ENCODE measurements around the gene ATP2B2.
A peak's percentile ranks its signal among the peaks of the same experiment; 100 is the strongest.

The ATP2B2 gene

GRCh38 chr3:10511809-10512494 is 6.6 kb upstream of the ATP2B2 start:
- peak; percentile 80 for FAIRE-seq
- 0 out of 2 replicates have a peak, but pooled peaks have one; percentile 10 for TF ChIP-seq POLR2A (IDR thresholded peaks at IDR 0.05; ENCODE audit: low read depth, low read length)
- DNase-seq (ENCODE audit: insufficient read length, low spot score) = peak; percentile 90

GRCh38 chr3:10510743-10511432 is 5.5 kb upstream of the ATP2B2 start:
- no peak for FAIRE-seq
- no peak for DNase-seq (ENCODE audit: insufficient read length, low spot score)
- TF ChIP-seq POLR2A (IDR thresholded peaks at IDR 0.05; ENCODE audit: low read depth, low read length) = no peak

GRCh38 chr3:10510086-10510742 is 4.8 kb upstream of the ATP2B2 start:
- TF ChIP-seq POLR2A (IDR thresholded peaks at IDR 0.05; ENCODE audit: low read depth, low read length) = no peak
- DNase-seq (ENCODE audit: insufficient read length, low spot score) = no peak
- FAIRE-seq = no peak

GRCh38 chr3:10509325-10509724 is 3.9 kb upstream of the ATP2B2 start:
- DNase-seq (ENCODE audit: insufficient read length, low spot score) (no peak), FAIRE-seq (no peak)
- no peak for TF ChIP-seq POLR2A (IDR thresholded peaks at IDR 0.05; ENCODE audit: low read depth, low read length)

GRCh38 chr3:10508619-10509260 is 3.4 kb upstream of the ATP2B2 start:
- DNase-seq (ENCODE audit: insufficient read length, low spot score) (no peak), FAIRE-seq (no peak)
- TF ChIP-seq POLR2A (IDR thresholded peaks at IDR 0.05; ENCODE audit: low read depth, low read length) = no peak

GRCh38 chr3:10508235-10508618 is 2.8 kb upstream of the ATP2B2 start:
- FAIRE-seq = no peak
- TF ChIP-seq POLR2A (IDR thresholded peaks at IDR 0.05; ENCODE audit: low read depth, low read length) = no peak
- no peak for DNase-seq (ENCODE audit: insufficient read length, low spot score)

GRCh38 chr3:10507331-10507730 is 1.9 kb upstream of the ATP2B2 start:
- no peak for FAIRE-seq
- DNase-seq (ENCODE audit: insufficient read length, low spot score) = no peak
- TF ChIP-seq POLR2A (IDR thresholded peaks at IDR 0.05; ENCODE audit: low read depth, low read length) = no peak

- DNase-seq (ENCODE audit: insufficient read length, low spot score) = no peak
- no peak for FAIRE-seq
- TF ChIP-seq POLR2A (IDR thresholded peaks at IDR 0.05; ENCODE audit: low read depth, low read length) = no peak
These were observed 1.3 kb upstream of the ATP2B2 start for GRCh38 chr3:10506696-10507095.

GRCh38 chr3:10505791-10506585 is 602 bp upstream of the ATP2B2 start:
- TF ChIP-seq POLR2A (IDR thresholded peaks at IDR 0.05; ENCODE audit: low read depth, low read length) = no peak
- no peak for FAIRE-seq
- no peak for DNase-seq (ENCODE audit: insufficient read length, low spot score)

GRCh38 chr3:10504171-10505049 is 976 bp downstream of the ATP2B2 start:
- DNase-seq (ENCODE audit: insufficient read length, low spot score) = no peak
- FAIRE-seq = no peak
- no peak for TF ChIP-seq POLR2A (IDR thresholded peaks at IDR 0.05; ENCODE audit: low read depth, low read length)

- FAIRE-seq = no peak
- TF ChIP-seq POLR2A (IDR thresholded peaks at IDR 0.05; ENCODE audit: low read depth, low read length) = no peak
- no peak for DNase-seq (ENCODE audit: insufficient read length, low spot score)
These were observed 2.1 kb downstream of the ATP2B2 start for GRCh38 chr3:10503217-10503796.

GRCh38 chr3:10502185-10502880 is 3.1 kb downstream of the ATP2B2 start:
- no peak for DNase-seq (ENCODE audit: insufficient read length, low spot score)
- no peak for FAIRE-seq
- no peak for TF ChIP-seq POLR2A (IDR thresholded peaks at IDR 0.05; ENCODE audit: low read depth, low read length)
